RWPE2 (cell line): Measurements from ENCODE around the gene BAZ2B.
A peak's percentile ranks its signal among the peaks of the same experiment; 100 is the strongest.
"Not testable (repeated sequence)": the region's sequence is repeated elsewhere in the genome, so short reads cannot be mapped to it uniquely, and the experiment has no call there.

ENCODE experiments used
- ATAC-seq: fragments of 200-7000 bp; cut with Tn5 transposase; 3 replicates; pipeline ENCODE4 v1.9.1; 2021; ENCODE audit warnings: low read depth
- DNase-seq: peaks from one replicate; pipeline ENCODE4 v3.0.0-alpha.2; 2020; ENCODE audit warnings: low spot score
- H3K27ac ChIP-seq: fragments of 450-650 bp; 2 replicates; pipeline ENCODE4 v1.5.1; 2017; ENCODE audit warnings: mild to moderate bottlenecking; ENCODE audit not compliant: poor library complexity, severe bottlenecking
- H3K27me3 ChIP-seq: fragments of 250-450 bp; sonication (Bioruptor Pico); 2 replicates; pipeline ENCODE4 v1.5.1; 2021; ENCODE audit warnings: mild to moderate bottlenecking, moderate library complexity; ENCODE audit not compliant: insufficient read depth, poor library complexity, severe bottlenecking
- H3K36me3 ChIP-seq: fragments of 250-450 bp; sonication (Bioruptor Pico); 2 replicates; pipeline ENCODE4 v1.5.1; 2020; ENCODE audit warnings: low read depth, mild to moderate bottlenecking, moderate library complexity
- H3K4me1 ChIP-seq: fragments of 250-450 bp; sonication (Bioruptor Pico); 2 replicates; pipeline ENCODE4 v1.5.1; 2021; ENCODE audit warnings: mild to moderate bottlenecking, moderate library complexity; ENCODE audit not compliant: insufficient read depth, poor library complexity, severe bottlenecking
- H3K4me3 ChIP-seq: fragments of 250-450 bp; sonication (Bioruptor Pico); 2 replicates; pipeline ENCODE4 v1.5.1; 2021; ENCODE audit warnings: mild to moderate bottlenecking, moderate library complexity; ENCODE audit not compliant: severe bottlenecking
- H3K9me3 ChIP-seq: fragments of 250-450 bp; sonication (Bioruptor Pico); 2 replicates; pipeline ENCODE4 v1.5.1; 2021; ENCODE audit warnings: mild to moderate bottlenecking, moderate library complexity; ENCODE audit not compliant: severe bottlenecking
- TF ChIP-seq, protein P1 (sequence below): fragments of 450-650 bp; IDR thresholded peaks from one replicate; pipeline ENCODE4 v1.5.1; 2017; ENCODE audit warnings: mild to moderate bottlenecking, moderate library complexity; ENCODE audit not compliant: poor library complexity, severe bottlenecking

Gene BAZ2B

DNA sequence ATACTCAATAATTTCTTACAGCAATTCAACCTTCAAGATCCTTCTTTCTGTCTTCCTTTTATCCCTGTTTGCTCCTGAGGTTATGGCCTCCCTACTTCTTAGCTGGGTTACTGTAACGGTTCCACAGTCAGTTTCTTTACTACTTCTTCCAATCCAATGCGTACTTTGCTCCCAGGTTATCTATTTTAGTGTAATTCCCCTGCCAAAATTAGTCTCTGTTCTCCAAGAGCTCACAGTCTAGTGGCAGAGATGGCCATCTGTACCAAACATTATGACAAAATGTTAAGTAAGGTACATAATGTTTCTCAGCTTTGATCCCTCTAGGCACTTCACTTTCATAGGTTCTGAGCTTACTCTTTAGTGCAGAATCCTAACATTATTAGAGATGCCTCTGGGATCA lies 244.8 kb downstream of the BAZ2B start:
- TF ChIP-seq, protein P1, sequence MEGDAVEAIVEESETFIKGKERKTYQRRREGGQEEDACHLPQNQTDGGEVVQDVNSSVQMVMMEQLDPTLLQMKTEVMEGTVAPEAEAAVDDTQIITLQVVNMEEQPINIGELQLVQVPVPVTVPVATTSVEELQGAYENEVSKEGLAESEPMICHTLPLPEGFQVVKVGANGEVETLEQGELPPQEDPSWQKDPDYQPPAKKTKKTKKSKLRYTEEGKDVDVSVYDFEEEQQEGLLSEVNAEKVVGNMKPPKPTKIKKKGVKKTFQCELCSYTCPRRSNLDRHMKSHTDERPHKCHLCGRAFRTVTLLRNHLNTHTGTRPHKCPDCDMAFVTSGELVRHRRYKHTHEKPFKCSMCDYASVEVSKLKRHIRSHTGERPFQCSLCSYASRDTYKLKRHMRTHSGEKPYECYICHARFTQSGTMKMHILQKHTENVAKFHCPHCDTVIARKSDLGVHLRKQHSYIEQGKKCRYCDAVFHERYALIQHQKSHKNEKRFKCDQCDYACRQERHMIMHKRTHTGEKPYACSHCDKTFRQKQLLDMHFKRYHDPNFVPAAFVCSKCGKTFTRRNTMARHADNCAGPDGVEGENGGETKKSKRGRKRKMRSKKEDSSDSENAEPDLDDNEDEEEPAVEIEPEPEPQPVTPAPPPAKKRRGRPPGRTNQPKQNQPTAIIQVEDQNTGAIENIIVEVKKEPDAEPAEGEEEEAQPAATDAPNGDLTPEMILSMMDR: no peak
- H3K27me3 ChIP-seq: no peaks in the 10 kb centered on the region
- ATAC-seq: no peak
- no peak overlapping the region for H3K27ac ChIP-seq
- H3K4me3 ChIP-seq: no peak overlapping the region
- H3K4me1 ChIP-seq: no peaks in the 10 kb centered on the region
- no peak for DNase-seq
- peaks cover 3% of the 10 kb centered on the region for H3K9me3 ChIP-seq
- peaks cover 29% of the 10 kb centered on the region for H3K36me3 ChIP-seq

DNA sequence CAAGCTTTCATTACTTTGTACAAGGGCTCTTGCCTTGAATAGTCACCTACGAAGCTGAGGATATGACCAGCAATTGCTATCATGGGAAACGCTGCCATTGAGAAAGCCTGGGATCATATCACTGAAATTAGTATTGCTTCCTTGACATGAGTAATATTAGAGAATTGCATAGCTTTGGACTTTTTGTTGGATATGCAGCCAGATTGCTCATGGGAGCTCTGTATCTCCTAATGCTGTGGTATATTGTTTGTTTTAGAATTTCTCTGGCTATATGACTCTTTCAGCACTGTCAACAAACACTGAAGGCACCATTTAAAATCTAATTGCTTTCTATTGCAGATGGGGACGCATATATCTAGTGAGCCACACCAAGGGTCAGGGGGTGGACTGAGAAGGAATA lies 249.8 kb downstream of the BAZ2B start:
- Histone ChIP-seq H3K27me3 (no peaks in the 10 kb centered on the region), H3K4me1 (no peaks in the 10 kb centered on the region), H3K27ac (no peak overlapping the region), H3K4me3 (no peak overlapping the region), H3K9me3 (no peaks in the 10 kb centered on the region), H3K36me3 (peaks cover 16% of the 10 kb centered on the region)
- ATAC-seq (no peak), DNase-seq (no peak)
- TF ChIP-seq, protein P1: no peak

DNA sequence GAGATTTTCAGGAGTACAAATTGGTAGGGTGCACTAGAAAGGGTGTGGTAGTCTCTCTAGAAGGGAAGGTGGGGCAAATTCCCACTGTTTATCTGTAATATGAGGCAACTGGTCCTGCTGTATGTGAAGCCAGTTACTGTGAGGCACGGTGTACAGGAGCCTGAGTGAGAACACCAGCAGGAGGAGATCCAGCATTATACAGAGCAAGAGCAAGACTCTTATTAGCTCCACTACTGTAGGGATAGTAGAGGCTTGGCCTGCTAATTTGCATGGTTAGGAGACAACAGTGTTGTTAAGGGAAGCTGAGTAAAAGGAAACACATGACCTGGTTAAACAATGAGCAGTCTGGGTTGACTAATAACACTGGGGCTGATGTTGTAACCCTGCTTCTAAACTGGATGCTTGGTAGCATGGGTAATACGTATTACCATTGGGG lies 253.5 kb downstream of the BAZ2B start:
- ATAC-seq: peak; percentile 31; the same call in 2 of the 3 replicates
- Histone ChIP-seq H3K36me3 (no peaks in the 10 kb centered on the region), H3K9me3 (no peaks in the 10 kb centered on the region), H3K4me1 (no peaks in the 10 kb centered on the region), H3K27ac (no peak overlapping the region), H3K4me3 (no peak overlapping the region), H3K27me3 (no peaks in the 10 kb centered on the region)
- TF ChIP-seq, protein P1: no peak
- no peak for DNase-seq

DNA sequence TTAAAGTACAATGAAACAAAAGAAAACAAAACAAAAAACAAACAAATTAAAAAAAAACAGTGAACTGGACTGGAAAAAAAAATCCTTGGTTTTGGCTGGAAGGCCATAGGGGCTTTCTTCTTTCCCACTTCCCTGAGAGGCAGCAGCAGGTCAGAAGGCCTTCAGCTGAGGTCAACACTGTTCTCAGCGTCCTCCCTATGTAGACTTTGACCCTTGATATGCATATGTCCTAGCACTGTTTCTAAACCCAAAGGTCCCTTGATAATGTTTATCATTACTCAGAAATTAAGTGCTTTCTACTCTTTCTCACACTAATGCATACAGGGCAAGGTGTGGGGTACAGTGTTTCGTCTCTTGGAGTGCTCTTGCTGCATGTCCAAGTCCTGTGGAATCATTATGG lies 254.3 kb downstream of the BAZ2B start:
- H3K27me3 ChIP-seq: no peaks in the 10 kb centered on the region
- no peak for DNase-seq
- no peaks in the 10 kb centered on the region for H3K36me3 ChIP-seq
- TF ChIP-seq, protein P1: no peak
- H3K27ac ChIP-seq: no peak overlapping the region
- no peaks in the 10 kb centered on the region for H3K4me1 ChIP-seq
- no peaks in the 10 kb centered on the region for H3K9me3 ChIP-seq
- H3K4me3 ChIP-seq: no peak overlapping the region
- no peak for ATAC-seq

DNA sequence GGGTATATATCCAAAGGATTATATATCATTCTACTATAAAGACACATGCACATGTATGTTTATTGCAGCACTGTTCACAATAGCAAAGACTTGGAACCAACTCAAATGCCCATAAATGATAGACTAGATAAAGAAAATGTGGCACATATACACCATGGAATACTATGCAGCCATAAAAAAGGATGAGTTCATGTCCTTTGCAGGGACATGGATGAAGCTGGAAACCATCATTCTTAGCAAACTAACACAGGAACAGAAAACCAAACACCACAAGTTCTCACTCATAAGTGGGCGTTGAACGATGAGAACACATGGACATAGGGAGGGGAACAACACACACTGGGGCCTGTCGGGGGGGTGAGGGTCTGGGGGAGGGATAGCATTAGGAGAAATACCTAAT lies 254.7 kb downstream of the BAZ2B start:
- H3K27me3 ChIP-seq, H3K4me3 ChIP-seq, H3K4me1 ChIP-seq, H3K36me3 ChIP-seq, H3K9me3 ChIP-seq, ATAC-seq, DNase-seq, H3K27ac ChIP-seq: not testable (repeated sequence)
